Mesothelial cell of epicardium (in vitro differentiated cells): ENCODE data around the gene OSBP. TPM values are rescaled to one million over a fixed set of nuclear protein-coding genes. Genes with fewer than 3 reads are reported as not detected.
"Not testable (repeated sequence)": the region's sequence is repeated elsewhere in the genome, so short reads cannot be mapped to it uniquely, and the experiment has no call there.

Experiments used
- DNase-seq, 2 experiments: peaks; one replicate each; pipeline ENCODE4 v3.0.0; 2021; ENCODE audit warnings: low spot score in 2 of 2; ENCODE audit not compliant: unreplicated experiment in 2 of 2
- H3K27ac Mint-ChIP-seq: 2 replicates; pipeline ENCODE4 v1.8.0; 2021; ENCODE audit warnings: mixed read lengths
- H3K27me3 Mint-ChIP-seq: 2 replicates; pipeline ENCODE4 v1.8.0; 2021; ENCODE audit warnings: low read depth, mixed read lengths
- H3K36me3 Mint-ChIP-seq: 2 replicates; pipeline ENCODE4 v1.8.0; 2021; ENCODE audit warnings: mixed read lengths
- H3K4me1 Mint-ChIP-seq: 2 replicates; pipeline ENCODE4 v1.8.0; 2021; ENCODE audit warnings: mixed read lengths
- H3K4me3 Mint-ChIP-seq: 2 replicates; pipeline ENCODE4 v1.8.0; 2021; ENCODE audit warnings: mild to moderate bottlenecking, moderate library complexity, mixed read lengths
- H3K9me3 Mint-ChIP-seq: 2 replicates; pipeline ENCODE4 v1.8.0; 2021; ENCODE audit warnings: mixed read lengths
- total RNA-seq: library from RNA; stranded (reverse); gene quantifications from 3 replicates; pipeline ENCODE4 v1.2.1, GENCODE V29; 2021
- TF ChIP-seq, protein P1 (sequence below): fragments of 200-600 bp; sonication (generic); IDR thresholded peaks from one replicate; pipeline ENCODE4 v1.5.0; 2021; ENCODE audit warnings: antibody characterized with exemption; ENCODE audit not compliant: unreplicated experiment

The OSBP gene
- total RNA-seq, 1 donor from 2014 or later: 47.6 TPM

GRCh38 chr11:59548309-59548656 is 67.3 kb downstream of the OSBP start:
- H3K4me3 Mint-ChIP-seq: no peak overlapping the region
- no peaks in the 10 kb centered on the region for H3K27me3 Mint-ChIP-seq

DNA sequence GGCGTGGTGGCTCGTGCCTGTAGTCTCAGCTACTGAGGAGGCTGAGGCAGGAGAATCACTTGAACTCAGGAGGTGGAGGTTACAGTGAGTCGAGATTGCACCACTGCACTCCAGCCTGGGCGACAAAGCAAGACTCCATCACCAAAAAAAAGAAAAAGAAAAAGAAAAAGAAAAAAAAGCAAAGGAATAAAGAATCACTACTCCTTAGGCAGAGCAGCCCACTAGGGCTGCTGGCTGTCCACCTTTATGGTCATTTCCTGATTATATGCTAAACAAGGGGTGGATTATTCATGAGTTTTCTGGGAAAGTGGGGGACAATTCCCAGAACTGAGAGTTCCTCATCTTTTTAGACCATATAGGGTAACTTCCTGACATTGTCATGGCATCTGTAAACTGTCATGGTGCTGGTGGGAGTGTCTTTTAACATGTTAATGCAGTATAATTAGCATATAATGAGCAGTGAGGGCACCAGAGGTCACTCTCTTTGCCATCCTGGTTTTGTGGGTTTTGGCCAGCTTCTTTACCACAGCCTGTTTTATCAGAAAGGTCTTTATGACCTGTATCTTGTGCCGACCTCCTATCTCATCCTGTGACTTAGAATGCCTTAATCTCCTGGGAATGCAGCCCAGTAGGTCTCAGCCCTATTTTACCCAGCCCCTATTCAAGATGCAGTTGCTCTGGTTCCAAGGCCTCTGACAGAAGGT is 67.8 kb downstream of the OSBP start:
- peak overlapping the region; percentile 71 for H3K27ac Mint-ChIP-seq
- DNase-seq, H3K27me3 Mint-ChIP-seq, H3K4me3 Mint-ChIP-seq, H3K36me3 Mint-ChIP-seq, H3K9me3 Mint-ChIP-seq: not testable (repeated sequence)
- H3K4me1 Mint-ChIP-seq: peaks cover 18% of the 10 kb centered on the region

More at GRCh38 chr11:59548309-59548656, 67.3 kb downstream of the OSBP start:
- Mint-ChIP-seq H3K4me1 (peaks cover 18% of the 10 kb centered on the region), H3K27ac (peak overlapping the region; percentile 71), H3K36me3 (no peaks in the 10 kb centered on the region), H3K9me3 (no peaks in the 10 kb centered on the region)
- TF ChIP-seq, protein P1, sequence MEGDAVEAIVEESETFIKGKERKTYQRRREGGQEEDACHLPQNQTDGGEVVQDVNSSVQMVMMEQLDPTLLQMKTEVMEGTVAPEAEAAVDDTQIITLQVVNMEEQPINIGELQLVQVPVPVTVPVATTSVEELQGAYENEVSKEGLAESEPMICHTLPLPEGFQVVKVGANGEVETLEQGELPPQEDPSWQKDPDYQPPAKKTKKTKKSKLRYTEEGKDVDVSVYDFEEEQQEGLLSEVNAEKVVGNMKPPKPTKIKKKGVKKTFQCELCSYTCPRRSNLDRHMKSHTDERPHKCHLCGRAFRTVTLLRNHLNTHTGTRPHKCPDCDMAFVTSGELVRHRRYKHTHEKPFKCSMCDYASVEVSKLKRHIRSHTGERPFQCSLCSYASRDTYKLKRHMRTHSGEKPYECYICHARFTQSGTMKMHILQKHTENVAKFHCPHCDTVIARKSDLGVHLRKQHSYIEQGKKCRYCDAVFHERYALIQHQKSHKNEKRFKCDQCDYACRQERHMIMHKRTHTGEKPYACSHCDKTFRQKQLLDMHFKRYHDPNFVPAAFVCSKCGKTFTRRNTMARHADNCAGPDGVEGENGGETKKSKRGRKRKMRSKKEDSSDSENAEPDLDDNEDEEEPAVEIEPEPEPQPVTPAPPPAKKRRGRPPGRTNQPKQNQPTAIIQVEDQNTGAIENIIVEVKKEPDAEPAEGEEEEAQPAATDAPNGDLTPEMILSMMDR: no peak
- DNase-seq: no peak

DNA sequence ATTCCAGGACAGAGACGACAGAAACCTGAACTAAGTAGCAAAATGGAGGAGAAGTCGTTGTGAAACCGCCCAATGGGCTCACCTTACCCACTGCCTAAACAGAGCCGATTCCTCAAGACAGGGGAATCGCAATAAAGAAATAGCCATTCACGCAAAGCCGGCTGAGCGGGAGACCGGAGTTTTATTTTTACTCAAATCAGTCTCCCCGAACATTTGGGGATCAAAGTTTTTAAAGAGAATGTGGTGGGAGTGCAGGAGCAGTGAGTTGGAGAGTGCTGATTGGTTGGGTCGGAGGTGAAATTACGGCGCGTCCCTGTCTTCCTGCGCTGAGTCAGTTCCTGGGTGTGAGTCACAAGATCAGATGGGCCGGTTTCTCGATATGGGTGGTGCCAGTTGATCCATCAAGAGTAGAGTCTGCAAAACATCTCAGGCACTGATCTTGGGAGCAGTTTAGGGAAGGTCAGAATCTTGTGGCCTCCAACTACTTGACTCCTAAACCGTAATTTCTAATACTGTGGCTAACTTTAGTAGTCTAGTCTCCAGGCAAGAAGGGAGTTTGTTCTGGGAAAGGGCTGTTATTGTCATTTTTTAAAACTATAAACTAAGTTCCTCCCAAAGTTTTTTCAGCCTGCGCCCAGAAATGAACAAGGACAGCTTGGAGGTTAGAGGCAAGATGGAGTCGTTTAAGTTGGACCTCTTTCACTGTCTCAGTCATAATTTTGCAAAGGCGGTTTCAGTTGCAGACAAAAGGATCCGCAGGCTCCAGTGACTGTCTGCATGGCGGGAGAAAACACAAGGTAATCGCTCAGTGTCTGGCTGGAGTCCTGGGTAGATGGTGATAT is 70.2 kb downstream of the OSBP start:
- Mint-ChIP-seq H3K4me3 (no peak overlapping the region), H3K36me3 (no peaks in the 10 kb centered on the region), H3K9me3 (no peaks in the 10 kb centered on the region), H3K4me1 (peaks cover 14% of the 10 kb centered on the region), H3K27ac (no peak overlapping the region), H3K27me3 (no peaks in the 10 kb centered on the region)
- no peak for DNase-seq
- TF ChIP-seq, protein P1: no peak

- no peak for DNase-seq
- no peak overlapping the region for H3K27ac Mint-ChIP-seq
- H3K36me3 Mint-ChIP-seq: no peaks in the 10 kb centered on the region
- TF ChIP-seq, protein P1: no peak
- no peaks in the 10 kb centered on the region for H3K27me3 Mint-ChIP-seq
- peaks cover 14% of the 10 kb centered on the region for H3K4me1 Mint-ChIP-seq
- no peak overlapping the region for H3K4me3 Mint-ChIP-seq
- no peaks in the 10 kb centered on the region for H3K9me3 Mint-ChIP-seq
Observed at GRCh38 chr11:59544869-59545178, 70.8 kb downstream of the OSBP start.

- H3K9me3 Mint-ChIP-seq, DNase-seq, H3K27me3 Mint-ChIP-seq, H3K36me3 Mint-ChIP-seq, H3K27ac Mint-ChIP-seq, H3K4me1 Mint-ChIP-seq, H3K4me3 Mint-ChIP-seq: not testable (repeated sequence)
Observed at GRCh38 chr11:59543713-59544112, 71.9 kb downstream of the OSBP start.

GRCh38 chr11:59542142-59542810 is 73.3 kb downstream of the OSBP start:
- H3K36me3 Mint-ChIP-seq: no peaks in the 10 kb centered on the region
- TF ChIP-seq, protein P1: no peak
- no peak overlapping the region for H3K4me3 Mint-ChIP-seq
- H3K27ac Mint-ChIP-seq: no peak overlapping the region
- no peaks in the 10 kb centered on the region for H3K9me3 Mint-ChIP-seq
- no peaks in the 10 kb centered on the region for H3K27me3 Mint-ChIP-seq
- DNase-seq: no peak
- peaks cover 7% of the 10 kb centered on the region for H3K4me1 Mint-ChIP-seq
